HCT116 (cell line): ENCODE data around the gene WIPF3.

Experiments
- CBX3 ChIP-seq: IDR thresholded peaks from 2 replicates; pipeline ENCODE4 v1.6.1; 2012; ENCODE audit warnings: low read depth
- CTCF ChIP-seq, 3 experiments: fragments of 200-600 bp in 1 of 3; sonication (generic) in 1 of 3; IDR thresholded peaks in 2 of 3; conservative IDR thresholded peaks in 1 of 3; 2 replicates each; pipeline ENCODE4 v1.5.1; 2012 to 2017; ENCODE audit warnings: low read depth in 2 of 3, low read length in 2 of 3, antibody characterized with exemption in 1 of 3, borderline replicate concordance in 1 of 3, control low read depth in 1 of 3, mild to moderate bottlenecking in 1 of 3, mixed read lengths in 1 of 3, mixed run types in 1 of 3, moderate library complexity in 1 of 3; ENCODE audit not compliant: insufficient read depth in 1 of 3
- EZH2 ChIP-seq: fragments of 200-600 bp; sonication (generic); IDR thresholded peaks from 2 replicates; pipeline ENCODE4 v1.6.1; 2017; ENCODE audit warnings: antibody characterized with exemption, mixed run types
- EZH2phosphoT487 ChIP-seq: fragments of 200-600 bp; IDR thresholded peaks from 2 replicates; pipeline ENCODE4 v1.6.1; 2018; ENCODE audit warnings: antibody characterized with exemption, borderline replicate concordance
- JUND ChIP-seq: IDR thresholded peaks from 2 replicates; pipeline ENCODE4 v1.6.1; 2012
- POLR2A ChIP-seq: IDR thresholded peaks from 2 replicates; pipeline ENCODE4 v1.7.0; 2011; ENCODE audit warnings: borderline replicate concordance; ENCODE audit not compliant: insufficient read depth, insufficient read length; ENCODE audit errors: extremely low read depth
- RAD21 ChIP-seq: IDR thresholded peaks from 2 replicates; pipeline ENCODE4 v1.6.1; 2012; ENCODE audit warnings: low read depth, mild to moderate bottlenecking
- SRF ChIP-seq: IDR thresholded peaks from 2 replicates; pipeline ENCODE4 v1.6.1; 2012; ENCODE audit warnings: low read depth
- ZBTB33 ChIP-seq: IDR thresholded peaks from 2 replicates; pipeline ENCODE4 v1.6.1; 2011; ENCODE audit warnings: mild to moderate bottlenecking, low read length, moderate library complexity; ENCODE audit not compliant: insufficient replicate concordance; ENCODE audit errors: extremely low read depth
- ZNF274 ChIP-seq: fragments of 200-500 bp; sonication (Bioruptor generic); IDR thresholded peaks from 2 replicates; pipeline ENCODE4 v1.6.1; 2014; ENCODE audit warnings: mild to moderate bottlenecking, low read depth, low read length, inconsistent platforms
- TF ChIP-seq, protein P1 (sequence below): IDR thresholded peaks from 2 replicates; pipeline ENCODE4 v1.6.1; 2012; ENCODE audit warnings: low read depth

DNA sequence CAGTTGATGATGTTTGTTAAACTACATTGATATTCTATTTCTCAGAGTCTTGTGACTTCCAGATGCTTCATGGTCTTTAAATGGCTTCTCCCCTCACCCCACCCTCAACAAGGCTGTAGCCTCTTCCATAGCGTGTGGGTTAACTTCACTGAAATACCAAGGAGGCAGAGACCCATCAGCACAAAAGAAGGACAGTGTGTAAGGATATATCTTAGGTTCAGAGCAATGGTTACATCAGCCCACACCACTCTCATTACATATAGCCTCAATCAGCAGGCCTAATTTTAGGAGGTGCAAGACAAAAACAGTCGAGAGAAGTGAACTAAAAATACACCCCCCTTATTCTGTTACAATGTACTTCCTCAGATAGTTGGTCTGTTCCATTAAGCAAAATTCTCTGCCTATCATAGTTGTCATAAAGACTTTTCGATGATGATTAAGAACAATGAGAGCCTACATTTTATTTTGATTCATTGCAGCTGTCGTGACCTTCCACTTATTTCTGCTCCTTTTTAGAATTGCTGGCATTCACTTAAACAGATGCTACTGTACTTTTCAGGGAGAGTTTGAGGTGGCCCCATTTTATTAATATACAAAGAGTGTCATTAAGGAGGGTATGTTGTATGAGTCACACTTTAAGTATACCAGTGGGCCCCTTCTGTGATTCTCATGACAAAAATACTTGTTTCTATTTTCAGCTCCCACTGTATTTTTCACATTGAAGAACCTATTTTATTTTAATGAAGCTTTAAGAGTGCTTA, 52.1 kb downstream of the WIPF3 start:
- no peak for TF ChIP-seq CTCF (IDR thresholded peaks at IDR 0.05 in 2 of 3, conservative IDR thresholded peaks at IDR 0.05 in 1 of 3; ENCODE audit: borderline replicate concordance in 1 of 3, insufficient read depth in 1 of 3, low read depth in 2 of 3, low read length in 2 of 3)
- TF ChIP-seq, protein P1, sequence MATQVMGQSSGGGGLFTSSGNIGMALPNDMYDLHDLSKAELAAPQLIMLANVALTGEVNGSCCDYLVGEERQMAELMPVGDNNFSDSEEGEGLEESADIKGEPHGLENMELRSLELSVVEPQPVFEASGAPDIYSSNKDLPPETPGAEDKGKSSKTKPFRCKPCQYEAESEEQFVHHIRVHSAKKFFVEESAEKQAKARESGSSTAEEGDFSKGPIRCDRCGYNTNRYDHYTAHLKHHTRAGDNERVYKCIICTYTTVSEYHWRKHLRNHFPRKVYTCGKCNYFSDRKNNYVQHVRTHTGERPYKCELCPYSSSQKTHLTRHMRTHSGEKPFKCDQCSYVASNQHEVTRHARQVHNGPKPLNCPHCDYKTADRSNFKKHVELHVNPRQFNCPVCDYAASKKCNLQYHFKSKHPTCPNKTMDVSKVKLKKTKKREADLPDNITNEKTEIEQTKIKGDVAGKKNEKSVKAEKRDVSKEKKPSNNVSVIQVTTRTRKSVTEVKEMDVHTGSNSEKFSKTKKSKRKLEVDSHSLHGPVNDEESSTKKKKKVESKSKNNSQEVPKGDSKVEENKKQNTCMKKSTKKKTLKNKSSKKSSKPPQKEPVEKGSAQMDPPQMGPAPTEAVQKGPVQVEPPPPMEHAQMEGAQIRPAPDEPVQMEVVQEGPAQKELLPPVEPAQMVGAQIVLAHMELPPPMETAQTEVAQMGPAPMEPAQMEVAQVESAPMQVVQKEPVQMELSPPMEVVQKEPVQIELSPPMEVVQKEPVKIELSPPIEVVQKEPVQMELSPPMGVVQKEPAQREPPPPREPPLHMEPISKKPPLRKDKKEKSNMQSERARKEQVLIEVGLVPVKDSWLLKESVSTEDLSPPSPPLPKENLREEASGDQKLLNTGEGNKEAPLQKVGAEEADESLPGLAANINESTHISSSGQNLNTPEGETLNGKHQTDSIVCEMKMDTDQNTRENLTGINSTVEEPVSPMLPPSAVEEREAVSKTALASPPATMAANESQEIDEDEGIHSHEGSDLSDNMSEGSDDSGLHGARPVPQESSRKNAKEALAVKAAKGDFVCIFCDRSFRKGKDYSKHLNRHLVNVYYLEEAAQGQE, result no peak
- TF ChIP-seq POLR2A, result no peak
- TF ChIP-seq ZNF274, result no peak
- no peak for TF ChIP-seq JUND
- no peak for TF ChIP-seq SRF
- TF ChIP-seq CBX3, result no peak
- no peak for TF ChIP-seq EZH2
- no peak for TF ChIP-seq ZBTB33
- TF ChIP-seq RAD21, result no peak
- TF ChIP-seq EZH2phosphoT487, result no peak
